K562 (cell line): ENCODE results near the gene RFC5. TPM values are rescaled to one million over a fixed set of nuclear protein-coding genes. Genes with fewer than 3 reads are reported as not detected.
A peak's percentile ranks its signal among the peaks of the same experiment; 100 is the strongest.

Experiments
- BCLAF1 ChIP-seq, 2 experiments: fragments of 450-650 bp in 1 of 2; IDR thresholded peaks; 2 replicates each; pipeline ENCODE4 v1.6.1; 2011 to 2017; ENCODE audit warnings: low read depth in 2 of 2, antibody characterized with exemption in 1 of 2, borderline replicate concordance in 1 of 2, low read length in 1 of 2, mild to moderate bottlenecking in 1 of 2, mixed read lengths in 1 of 2; ENCODE audit not compliant: control insufficient read depth in 1 of 2
- EGR1 ChIP-seq: fragments of 450-650 bp; conservative IDR thresholded peaks from 2 replicates; pipeline ENCODE4 v1.6.1; 2017; ENCODE audit warnings: mild to moderate bottlenecking
- ESRRB ChIP-seq: fragments of 250-450 bp; sonication (Bioruptor Pico); IDR thresholded peaks from 2 replicates; pipeline ENCODE4 v1.5.0; 2020; ENCODE audit warnings: mild to moderate bottlenecking, moderate library complexity, borderline replicate concordance
- HES1 ChIP-seq: fragments of 450-650 bp; IDR thresholded peaks from 2 replicates; pipeline ENCODE4 v1.6.1; 2016; ENCODE audit warnings: low read depth, mild to moderate bottlenecking, moderate library complexity
- HNRNPL ChIP-seq: fragments of 200-400 bp; formaldehyde crosslinking; IDR thresholded peaks from 2 replicates; pipeline ENCODE4 v1.6.1; 2017; ENCODE audit warnings: low read depth, mild to moderate bottlenecking, low read length
- KLF10 ChIP-seq: fragments of 250-450 bp; sonication (Bioruptor Pico); IDR thresholded peaks from 2 replicates; pipeline ENCODE4 v1.6.1; 2021; ENCODE audit warnings: matching md5 sums
- MAZ ChIP-seq, 2 experiments: fragments of 450-650 bp in 1 of 2; sonication (generic) in 1 of 2; formaldehyde crosslinking; IDR thresholded peaks in 1 of 2; conservative IDR thresholded peaks in 1 of 2; 2 replicates each; pipeline versions ENCODE4 v1.4.0 to v1.5.0; 2020; ENCODE audit warnings: mild to moderate bottlenecking in 1 of 2, missing genetic modification reagents in 1 of 2
- NCOR1 ChIP-seq: fragments of 450-650 bp; IDR thresholded peaks from 2 replicates; pipeline ENCODE4 v1.6.1; 2016; ENCODE audit warnings: mild to moderate bottlenecking, moderate library complexity
- NEUROD1 ChIP-seq: fragments of 150-350 bp; IDR thresholded peaks from 2 replicates; pipeline ENCODE4 v1.6.1; 2014; ENCODE audit warnings: borderline replicate concordance, low read length, low read depth; ENCODE audit not compliant: partially characterized antibody
- PCBP2 ChIP-seq: fragments of 200-400 bp; formaldehyde crosslinking; IDR thresholded peaks from 2 replicates; pipeline ENCODE4 v1.6.1; 2018; ENCODE audit warnings: low read length, low read depth, mild to moderate bottlenecking, moderate library complexity; ENCODE audit not compliant: poor library complexity, severe bottlenecking
- SIN3A ChIP-seq, 2 experiments: fragments of 150-350 bp in 1 of 2; IDR thresholded peaks; 2 replicates each; pipeline ENCODE4 v1.6.1; 2011 to 2016; ENCODE audit warnings: borderline replicate concordance in 2 of 2, low read depth in 2 of 2, low read length in 2 of 2, mild to moderate bottlenecking in 2 of 2, moderate library complexity in 2 of 2; ENCODE audit not compliant: control insufficient read depth in 1 of 2
- SMARCE1 ChIP-seq: fragments of 450-650 bp; IDR thresholded peaks from 2 replicates; pipeline ENCODE4 v1.7.1; 2016; ENCODE audit warnings: mild to moderate bottlenecking
- TFAP4 ChIP-seq: sonication (generic); formaldehyde crosslinking; IDR thresholded peaks from 2 replicates; pipeline ENCODE4 v1.8.0; 2022; ENCODE audit warnings: missing genetic modification reagents, mild to moderate bottlenecking, moderate library complexity, borderline replicate concordance
- ZBTB7A ChIP-seq: IDR thresholded peaks from 2 replicates; pipeline ENCODE4 v1.6.1; 2011; ENCODE audit warnings: low read depth, mild to moderate bottlenecking, low read length, moderate library complexity, borderline replicate concordance; ENCODE audit not compliant: control insufficient read depth
- ZBTB8A ChIP-seq: fragments of 450-650 bp; IDR thresholded peaks from 2 replicates; pipeline ENCODE4 v1.6.1; 2018; ENCODE audit warnings: mild to moderate bottlenecking, moderate library complexity; ENCODE audit not compliant: partially characterized antibody
- ZFP30 ChIP-seq: fragments of 250-450 bp; sonication (Bioruptor Pico); IDR thresholded peaks from 2 replicates; pipeline ENCODE4 v1.8.0; 2022; ENCODE audit warnings: moderate library complexity, mild to moderate bottlenecking, inconsistent platforms, borderline replicate concordance
- ZNF224 ChIP-seq: sonication (generic); formaldehyde crosslinking; IDR thresholded peaks from 2 replicates; pipeline ENCODE4 v1.8.0; 2022; ENCODE audit warnings: mild to moderate bottlenecking, missing genetic modification reagents
- ZNF280A ChIP-seq: fragments of 450-650 bp; IDR thresholded peaks from 2 replicates; pipeline ENCODE4 v1.6.1; 2018; ENCODE audit warnings: mild to moderate bottlenecking, low read depth; ENCODE audit not compliant: partially characterized antibody
- ZNF316 ChIP-seq: fragments of 450-650 bp; IDR thresholded peaks from 2 replicates; pipeline ENCODE4 v1.6.1; 2016
- ZNF324 ChIP-seq: fragments of 250-450 bp; sonication (Bioruptor Pico); IDR thresholded peaks from 2 replicates; pipeline ENCODE4 v1.4.0; 2020; ENCODE audit warnings: mild to moderate bottlenecking
- ZNF77 ChIP-seq: fragments of 250-450 bp; sonication (Bioruptor Pico); IDR thresholded peaks from 2 replicates; pipeline ENCODE4 v1.5.0; 2020
- polyA plus RNA-seq, 8 experiments: library from polyadenylated mRNA; depleted of rRNA in 4 of 8; stranded (reverse) in 5 of 8; unstranded in 3 of 8; fragments of >200 nt; fragmentation: Nextera tagmentation in 2 of 8; fragmentation: Illumina TruSeq in 1 of 8; extraction: Ambion mirVana in 2 of 8; extraction: Trizol in 1 of 8; gene quantifications; 2 replicates each; pipeline versions ENCODE4 v1.2.1 to v1.2.3, GENCODE V29; 2011 to 2014; ENCODE audit warnings: inconsistent platforms in 1 of 8, missing spikeins in 1 of 8
- total RNA-seq, 7 experiments: library from RNA; depleted of rRNA in 6 of 7; stranded (reverse); fragments of >200 nt in 6 of 7; fragmentation: Illumina TruSeq in 2 of 7; extraction: Trizol in 2 of 7; gene quantifications; 2 replicates each; pipeline versions ENCODE4 v1.2.1 to v1.2.3, GENCODE V29; 2011 to 2021; ENCODE audit warnings: low replicate concordance in 1 of 7

RFC5 gene
- total and polyA plus RNA-seq, 9 of the 15 experiments (the other 6 are each of a cell fraction or from before 2014, with no cell fraction given), result 61.8 to 189 (median 92.9) TPM

GRCh38 chr12:118016424-118017264 lies at the start of gene RFC5 (continued):
- TF ChIP-seq BCLAF1 (IDR thresholded peaks at IDR 0.05; ENCODE audit: borderline replicate concordance in 1 of 2, control insufficient read depth in 1 of 2, low read depth in 2 of 2, low read length in 1 of 2) (no peak), ZNF224 (CRISPR knock-in tag) (no peak), HES1 (no peak), ZNF280A (no peak), NEUROD1 (peak; percentile 98), PCBP2 (no peak), SIN3A (IDR thresholded peaks at IDR 0.05; ENCODE audit: borderline replicate concordance in 2 of 2, control insufficient read depth in 1 of 2, low read depth in 2 of 2, low read length in 2 of 2) (peak; percentile 85; a peak in 2 of 4 replicates), ZBTB8A (no peak), ESRRB (CRISPR knock-in tag) (no peak), EGR1 (peak; percentile 73; the same call in 1 of the 2 replicates), NCOR1 (no peak), SMARCE1 (no peak), ZFP30 (CRISPR knock-in tag) (no peak), KLF10 (CRISPR knock-in tag) (no peak), TFAP4 (CRISPR knock-in tag) (peak; percentile 85), ZBTB7A (peak; percentile 92), ZNF316 (no peak), ZNF77 (CRISPR knock-in tag) (no peak), MAZ (CRISPR knock-in tag; conservative IDR thresholded peaks at IDR 0.05 in 1 of 2, IDR thresholded peaks at IDR 0.05 in 1 of 2) (peak; percentile 60 to 66; a peak in 2 of 4 replicates), ZNF324 (CRISPR knock-in tag) (no peak), HNRNPL (peak; percentile 58; the same call in 1 of the 2 replicates)
